Activated CD8-positive, alpha-beta memory T cell treated with anti-CD3 and anti-CD28 coated beads, Interleukin-2, amount 50 U/mL, for 48 hours (primary cell): ENCODE measurements around the gene FAM53A.

ENCODE experiments used
- DNase-seq: peaks from one replicate; pipeline ENCODE4 v3.0.0-alpha.2; 2020

The FAM53A gene

GRCh38 chr4:1601852-1602654, 82.1 kb downstream of the FAM53A start:
- DNase-seq, result no peak

- DNase-seq, result no peak
Observed at GRCh38 chr4:1601533-1601835, 82.6 kb downstream of the FAM53A start.

- DNase-seq, result no peak
Observed at GRCh38 chr4:1600811-1601532, 83.1 kb downstream of the FAM53A start.

GRCh38 chr4:1600211-1600780, 83.8 kb downstream of the FAM53A start:
- DNase-seq, result no peak

GRCh38 chr4:1599491-1600210, 84.5 kb downstream of the FAM53A start:
- no peak for DNase-seq

- no peak for DNase-seq
Observed at GRCh38 chr4:1599026-1599481, 85.1 kb downstream of the FAM53A start.

- DNase-seq, result no peak
Observed at GRCh38 chr4:1598206-1599025, 85.7 kb downstream of the FAM53A start.

GRCh38 chr4:1597021-1597931, 86.8 kb downstream of the FAM53A start:
- no peak for DNase-seq

GRCh38 chr4:1596393-1596792, 87.7 kb downstream of the FAM53A start:
- no peak for DNase-seq

- DNase-seq, result no peak
Observed at GRCh38 chr4:1595789-1596325, 88.3 kb downstream of the FAM53A start.

GRCh38 chr4:1594871-1595788, 89.0 kb downstream of the FAM53A start:
- no peak for DNase-seq

- DNase-seq, result no peak
Observed at GRCh38 chr4:1593881-1594345, 90.2 kb downstream of the FAM53A start.

GRCh38 chr4:1593458-1593857, 90.7 kb downstream of the FAM53A start:
- DNase-seq, result no peak

- DNase-seq, result no peak
Observed at GRCh38 chr4:1592709-1593417, 91.2 kb downstream of the FAM53A start.

- no peak for DNase-seq
Observed at GRCh38 chr4:1592068-1592708, 91.9 kb downstream of the FAM53A start.

- no peak for DNase-seq
Observed at GRCh38 chr4:1591107-1591506, 93.0 kb downstream of the FAM53A start.

- no peak for DNase-seq
Observed at GRCh38 chr4:1590244-1590643, 93.9 kb downstream of the FAM53A start.
